NB4 (cell line): ENCODE results near the gene GM2A.

Experiments
- MAX ChIP-seq: IDR thresholded peaks from 2 replicates; pipeline ENCODE4 v1.6.1; 2011; ENCODE audit warnings: low read depth, low read length
- POLR2A ChIP-seq: IDR thresholded peaks from 2 replicates; pipeline ENCODE4 v1.6.1; 2011; ENCODE audit warnings: mild to moderate bottlenecking; ENCODE audit not compliant: insufficient read length; ENCODE audit errors: extremely low read depth
- TF ChIP-seq, protein P1 (sequence below): IDR thresholded peaks from one replicate; pipeline ENCODE4 v1.5.1; 2012; ENCODE audit warnings: low read depth, low read length

DNA sequence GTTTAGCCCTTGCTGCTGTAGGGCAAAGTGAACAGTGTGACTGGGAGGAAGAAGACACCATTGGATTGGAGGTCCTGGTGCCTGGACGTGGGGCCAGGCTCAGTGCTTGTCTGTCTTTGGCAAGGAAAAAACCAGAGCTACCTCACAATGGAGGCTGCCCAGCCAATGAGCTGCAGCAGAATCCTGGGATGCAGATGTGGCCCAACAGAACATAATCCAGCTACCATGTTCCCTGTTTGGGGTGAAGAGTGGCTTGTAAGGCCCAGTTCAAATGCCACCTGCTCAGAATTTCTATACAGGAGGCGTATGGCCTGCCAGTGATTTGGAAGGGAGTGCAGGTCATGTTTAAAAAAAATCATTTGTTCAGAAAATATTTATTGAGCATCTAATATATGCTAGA, 50.7 kb downstream of the GM2A start, which contains the start of gene SLC36A3:
- TF ChIP-seq, protein P1, sequence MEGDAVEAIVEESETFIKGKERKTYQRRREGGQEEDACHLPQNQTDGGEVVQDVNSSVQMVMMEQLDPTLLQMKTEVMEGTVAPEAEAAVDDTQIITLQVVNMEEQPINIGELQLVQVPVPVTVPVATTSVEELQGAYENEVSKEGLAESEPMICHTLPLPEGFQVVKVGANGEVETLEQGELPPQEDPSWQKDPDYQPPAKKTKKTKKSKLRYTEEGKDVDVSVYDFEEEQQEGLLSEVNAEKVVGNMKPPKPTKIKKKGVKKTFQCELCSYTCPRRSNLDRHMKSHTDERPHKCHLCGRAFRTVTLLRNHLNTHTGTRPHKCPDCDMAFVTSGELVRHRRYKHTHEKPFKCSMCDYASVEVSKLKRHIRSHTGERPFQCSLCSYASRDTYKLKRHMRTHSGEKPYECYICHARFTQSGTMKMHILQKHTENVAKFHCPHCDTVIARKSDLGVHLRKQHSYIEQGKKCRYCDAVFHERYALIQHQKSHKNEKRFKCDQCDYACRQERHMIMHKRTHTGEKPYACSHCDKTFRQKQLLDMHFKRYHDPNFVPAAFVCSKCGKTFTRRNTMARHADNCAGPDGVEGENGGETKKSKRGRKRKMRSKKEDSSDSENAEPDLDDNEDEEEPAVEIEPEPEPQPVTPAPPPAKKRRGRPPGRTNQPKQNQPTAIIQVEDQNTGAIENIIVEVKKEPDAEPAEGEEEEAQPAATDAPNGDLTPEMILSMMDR: no peak
- TF ChIP-seq MAX (no peak), POLR2A (no peak)
